GM19023 (cell line): ENCODE data around the gene CLEC16A.

ENCODE experiments used
- ATAC-seq: cut with Tn5 transposase; IDR thresholded peaks from one replicate; pipeline ENCODE4 v1.9.1; 2021; ENCODE audit warnings: mild to moderate bottlenecking, moderate library complexity; ENCODE audit not compliant: unreplicated experiment

Gene CLEC16A

GRCh38 chr16:10938796-10939648, 5.3 kb upstream of the CLEC16A start:
- ATAC-seq: no peak

GRCh38 chr16:10939649-10940234, 4.6 kb upstream of the CLEC16A start:
- ATAC-seq: no peak

- no peak for ATAC-seq
Measured at GRCh38 chr16:10940501-10941079, 3.8 kb upstream of the CLEC16A start.

GRCh38 chr16:10941127-10941933, 3.0 kb upstream of the CLEC16A start:
- peak; percentile 1 for ATAC-seq

GRCh38 chr16:10941935-10942351, 2.4 kb upstream of the CLEC16A start:
- ATAC-seq: peak; percentile 9

GRCh38 chr16:10942352-10943063, 1.9 kb upstream of the CLEC16A start, which contains the start of gene DEXI:
Gene DEXI (minus strand): TSS chr16:10942468. CDS start chr16:10942005, 463 bp downstream.
- peak; percentile 63 for ATAC-seq

- ATAC-seq: no peak
Measured at GRCh38 chr16:10943064-10943353, 1.4 kb upstream of the CLEC16A start.

- no peak for ATAC-seq
Measured at GRCh38 chr16:10945065-10945787, 862 bp downstream of the CLEC16A start.

- ATAC-seq: no peak
Measured at GRCh38 chr16:10946308-10946707, 1.9 kb downstream of the CLEC16A start.

- no peak for ATAC-seq
Measured at GRCh38 chr16:10947211-10947787, 2.9 kb downstream of the CLEC16A start.

- ATAC-seq: peak; percentile 65
Measured at GRCh38 chr16:10949424-10949970, 5.1 kb downstream of the CLEC16A start.

- no peak for ATAC-seq
Measured at GRCh38 chr16:10950393-10950792, 6.0 kb downstream of the CLEC16A start.

- ATAC-seq: no peak
Measured at GRCh38 chr16:10951026-10951425, 6.7 kb downstream of the CLEC16A start.

GRCh38 chr16:10954903-10955302, 10.5 kb downstream of the CLEC16A start:
- no peak for ATAC-seq

GRCh38 chr16:10957771-10958482, 13.6 kb downstream of the CLEC16A start:
- ATAC-seq: no peak

GRCh38 chr16:10959161-10959560, 14.8 kb downstream of the CLEC16A start:
- ATAC-seq: no peak

GRCh38 chr16:10961231-10961630, 16.9 kb downstream of the CLEC16A start:
- no peak for ATAC-seq

GRCh38 chr16:10964039-10964890, 19.9 kb downstream of the CLEC16A start:
- peak; percentile 42 for ATAC-seq
